K562 (cell line): ENCODE results near the gene DCUN1D4. TPM values are rescaled to one million over a fixed set of nuclear protein-coding genes. Genes with fewer than 3 reads are reported as not detected.

Source experiments
- ATAC-seq: fragments of 200-7000 bp; cut with Tn5 transposase; 3 replicates; pipeline ENCODE4 v1.9.1; 2020; ENCODE audit warnings: moderate library complexity
- BruUV-seq: library from RNA; stranded (reverse); fragments of 400-500 nt; replicated peaks from 2 replicates; lab custom pipeline; 2021; lab: Mats Ljungman, UMichigan
- CTCF ChIA-PET: fragments of 300-600 bp; formaldehyde crosslinking; extraction: SDS; loops from one replicate; lab custom pipeline; 2021; ENCODE audit warnings: low intra/inter-chr PET ratio; lab: Yijun Ruan, JAX
- POLR2A ChIA-PET: fragments of 300-600, 350-650 bp; sonication (Branson Sonifier 250); formaldehyde crosslinking; extraction: SDS; loops from one replicate; lab custom pipeline; 2021; ENCODE audit warnings: antibody characterized with exemption, inconsistent platforms; lab: Yijun Ruan, JAX
- DNase-seq, 4 experiments: peaks; one replicate each; pipeline versions ENCODE4 v3.0.0 to v3.0.0-alpha.2; 2011 to 2018; ENCODE audit warnings: low spot score in 3 of 4, mixed read lengths in 3 of 4; ENCODE audit errors: extremely low read depth in 1 of 4
- FAIRE-seq: peaks from 2 replicates; lab custom pipeline; 2011; peaks lifted over from hg19 to GRCh38; lab: Jason Lieb, UNC
- H2AFZ ChIP-seq: 2 replicates; pipeline ENCODE4 v1.6.0; 2011; ENCODE audit warnings: low read depth, low read length, control low read depth, inconsistent platforms
- H3K27ac ChIP-seq: fragments of 200-600 bp; 3 replicates; pipeline ENCODE4 v1.8.0; 2011; ENCODE audit warnings: low read depth, mild to moderate bottlenecking, control low read depth, inconsistent platforms, low read length, moderate library complexity, mixed read lengths; ENCODE audit errors: extremely low read depth
- H3K27me3 ChIP-seq, 2 experiments: fragments of 300-600 bp in 1 of 2; 2 replicates in 1 of 2; 3 replicates in 1 of 2; pipeline versions ENCODE4 v1.6.0 to v1.8.0; 2011; ENCODE audit warnings: inconsistent platforms in 2 of 2, low read length in 2 of 2, mild to moderate bottlenecking in 1 of 2, mixed read lengths in 1 of 2, moderate library complexity in 1 of 2; ENCODE audit not compliant: control insufficient read depth in 2 of 2, insufficient read depth in 2 of 2
- H3K36me3 ChIP-seq: fragments of 300-600 bp; 3 replicates; pipeline ENCODE4 v1.8.0; 2011; ENCODE audit warnings: mild to moderate bottlenecking, low read length, inconsistent platforms; ENCODE audit not compliant: control insufficient read depth, insufficient read depth
- H3K4me1 ChIP-seq, 2 experiments: fragments of 200-600 bp in 1 of 2; replicated peaks in 1 of 2; 2 replicates in 1 of 2; 3 replicates in 1 of 2; pipeline versions ENCODE4 v1.5.1 to v1.8.0; 2011; ENCODE audit warnings: inconsistent platforms in 2 of 2, low read length in 2 of 2, mild to moderate bottlenecking in 1 of 2, mixed read lengths in 1 of 2, moderate library complexity in 1 of 2; ENCODE audit not compliant: control insufficient read depth in 2 of 2, insufficient read depth in 2 of 2
- H3K4me2 ChIP-seq: 2 replicates; pipeline ENCODE4 v1.6.1; 2011; ENCODE audit warnings: low read length, control low read depth, inconsistent platforms, mixed read lengths; ENCODE audit not compliant: insufficient read depth
- H3K4me3 ChIP-seq: fragments of 200-600 bp; sonication (generic), shearing (Covaris generic); 2 replicates; pipeline ENCODE4 v1.5.1; 2016; ENCODE audit warnings: control low read depth, inconsistent platforms
- H3K79me2 ChIP-seq: fragments of 200-600 bp; 3 replicates; pipeline ENCODE4 v1.8.0; 2011; ENCODE audit warnings: low read length, inconsistent platforms; ENCODE audit not compliant: control insufficient read depth, insufficient read depth
- H3K9ac ChIP-seq, 2 experiments: 2 replicates each; pipeline versions ENCODE4 v1.6.0 to v1.6.1; 2011; ENCODE audit warnings: low read depth in 2 of 2, low read length in 2 of 2, control low read depth in 1 of 2, inconsistent platforms in 1 of 2, mild to moderate bottlenecking in 1 of 2, mixed read lengths in 1 of 2; ENCODE audit not compliant: insufficient read depth in 1 of 2
- H3K9me1 ChIP-seq: one replicate; pipeline ENCODE4 v1.6.0; 2011; ENCODE audit warnings: inconsistent platforms, mild to moderate bottlenecking, low read length, moderate library complexity; ENCODE audit not compliant: control insufficient read depth, insufficient read depth
- H3K9me3 ChIP-seq: replicated peaks from 2 replicates; pipeline ENCODE4 v1.5.1; 2011; ENCODE audit warnings: low read depth, low read length, inconsistent platforms; ENCODE audit not compliant: control insufficient read depth, insufficient read depth
- H4K20me1 ChIP-seq: replicated peaks from 2 replicates; pipeline ENCODE4 v1.6.1; 2011; ENCODE audit warnings: low read length, inconsistent platforms, mixed read lengths; ENCODE audit not compliant: control insufficient read depth, insufficient read depth
- CTBP1 ChIP-seq: fragments of 450-650 bp; IDR thresholded peaks from 2 replicates; pipeline ENCODE4 v1.6.1; 2016; ENCODE audit warnings: borderline replicate concordance
- EWSR1 ChIP-seq: fragments of 450-650 bp; IDR thresholded peaks from 2 replicates; pipeline ENCODE4 v1.6.1; 2018; ENCODE audit warnings: borderline replicate concordance, mild to moderate bottlenecking, low read depth, moderate library complexity; ENCODE audit not compliant: partially characterized antibody
- FOXK2 ChIP-seq, 2 experiments: fragments of 450-650 bp; IDR thresholded peaks in 1 of 2; conservative IDR thresholded peaks in 1 of 2; 2 replicates each; pipeline ENCODE4 v1.6.1; 2016; ENCODE audit warnings: low read depth in 2 of 2, mild to moderate bottlenecking in 1 of 2
- HMBOX1 ChIP-seq: sonication (generic); IDR thresholded peaks from 2 replicates; pipeline ENCODE4 v1.6.1; 2016
- KDM1A ChIP-seq, 2 experiments: fragments of 450-650 bp; IDR thresholded peaks; 2 replicates each; pipeline ENCODE4 v1.6.1; 2016; ENCODE audit warnings: mild to moderate bottlenecking in 2 of 2
- L3MBTL2 ChIP-seq: fragments of 450-650 bp; IDR thresholded peaks from 2 replicates; pipeline ENCODE4 v1.6.1; 2016; ENCODE audit warnings: mild to moderate bottlenecking, moderate library complexity
- MAFF ChIP-seq: IDR thresholded peaks from 2 replicates; pipeline ENCODE4 v1.6.1; 2012; ENCODE audit warnings: low read length, improper control_type of control experiment
- MAFG ChIP-seq: fragments of 450-650 bp; conservative IDR thresholded peaks from 2 replicates; pipeline ENCODE4 v1.6.1; 2016; ENCODE audit warnings: missing genetic modification characterization, missing compliant biosample characterization
- MLX ChIP-seq, 2 experiments: fragments of 450-650 bp in 1 of 2; sonication (generic) in 1 of 2; formaldehyde crosslinking; conservative IDR thresholded peaks; 2 replicates each; pipeline versions ENCODE4 v1.4.0 to v1.8.1; 2020 to 2022; ENCODE audit warnings: mild to moderate bottlenecking in 1 of 2, missing genetic modification reagents in 1 of 2
- RCOR1 ChIP-seq, 2 experiments: IDR thresholded peaks; 2 replicates each; pipeline ENCODE4 v1.6.1; 2012; ENCODE audit warnings: low read depth in 2 of 2, low read length in 2 of 2, borderline replicate concordance in 1 of 2, improper control_type of control experiment in 1 of 2
- SMARCA4 ChIP-seq: fragments of 450-650 bp; IDR thresholded peaks from 2 replicates; pipeline ENCODE4 v1.6.1; 2016
- SMARCE1 ChIP-seq: fragments of 450-650 bp; IDR thresholded peaks from 2 replicates; pipeline ENCODE4 v1.7.1; 2016; ENCODE audit warnings: mild to moderate bottlenecking
- SOX6 ChIP-seq: fragments of 450-650 bp; IDR thresholded peaks from 2 replicates; pipeline ENCODE4 v1.6.1; 2014; ENCODE audit warnings: mild to moderate bottlenecking
- SPI1 ChIP-seq: IDR thresholded peaks from 2 replicates; pipeline ENCODE4 v1.6.1; 2011; ENCODE audit warnings: low read depth, low read length, control low read depth, borderline replicate concordance
- TCF3 ChIP-seq: sonication (generic); formaldehyde crosslinking; IDR thresholded peaks from 2 replicates; pipeline ENCODE4 v1.4.0; 2020; ENCODE audit warnings: mild to moderate bottlenecking, missing genetic modification reagents
- THRB ChIP-seq: fragments of 450-650 bp; formaldehyde crosslinking; conservative IDR thresholded peaks from 2 replicates; pipeline ENCODE4 v1.4.0; 2022; ENCODE audit warnings: mild to moderate bottlenecking, missing genetic modification characterization
- ZC3H4 ChIP-seq: sonication (generic); formaldehyde crosslinking; IDR thresholded peaks from 2 replicates; pipeline ENCODE4 v1.9.0; 2021; ENCODE audit warnings: missing genetic modification reagents, borderline replicate concordance
- WGBS: fragments of 100-300 bp; shearing (Covaris generic); methylation state at CpG from one replicate; pipeline ENCODE4 v1.1.6; 2016; ENCODE audit warnings: low coverage, mixed read lengths; ENCODE audit not compliant: insufficient coverage; ENCODE audit errors: missing lambda C conversion rate; 5-methylcytosine and 5-hydroxymethylcytosine counted together
- in situ Hi-C: fragments of 300-500 bp; cut with MboI; formaldehyde crosslinking; loops from 4 replicates; pipeline ENCODE4 v1.15.0; 2018; ENCODE audit warnings: inconsistent platforms, mixed read lengths
- intact Hi-C: fragments of 100-400 bp; cut with micrococcal nuclease; formaldehyde crosslinking; loops from 2 replicates; pipeline ENCODE4 v1.14.2; 2022
- polyA plus RNA-seq, 8 experiments: library from polyadenylated mRNA; depleted of rRNA in 4 of 8; stranded (reverse) in 5 of 8; unstranded in 3 of 8; fragments of >200 nt; fragmentation: Nextera tagmentation in 2 of 8; fragmentation: Illumina TruSeq in 1 of 8; extraction: Ambion mirVana in 2 of 8; extraction: Trizol in 1 of 8; gene quantifications; 2 replicates each; pipeline versions ENCODE4 v1.2.1 to v1.2.3, GENCODE V29; 2011 to 2014; ENCODE audit warnings: inconsistent platforms in 1 of 8, missing spikeins in 1 of 8
- total RNA-seq, 7 experiments: library from RNA; depleted of rRNA in 6 of 7; stranded (reverse); fragments of >200 nt in 6 of 7; fragmentation: Illumina TruSeq in 2 of 7; extraction: Trizol in 2 of 7; gene quantifications; 2 replicates each; pipeline versions ENCODE4 v1.2.1 to v1.2.3, GENCODE V29; 2011 to 2021; ENCODE audit warnings: low replicate concordance in 1 of 7

Gene DCUN1D4
- total and polyA plus RNA-seq, 9 of the 15 experiments (the other 6 are each of a cell fraction or from before 2014, with no cell fraction given), result 15.1 to 73.5 (median 23.0) TPM

- no peak for TF ChIP-seq MLX (CRISPR knock-in tag; conservative IDR thresholded peaks at IDR 0.05)
- TF ChIP-seq EWSR1, result no peak
Measured at GRCh38 chr4:51901363-51901762, 58.4 kb downstream of the DCUN1D4 start (continued).

GRCh38 chr4:51906167-51906958 lies 63.4 kb downstream of the DCUN1D4 start:
- no TSS peak for BruUV-seq
- peaks cover 83% of the 10 kb centered on the region for H3K36me3 ChIP-seq
- TF ChIP-seq MAFG (0 out of 2 replicates have a peak, but pooled peaks have one; percentile 17), ZC3H4 (CRISPR knock-in tag) (no peak), SMARCE1 (peak; percentile 68; the same call in 1 of the 2 replicates), HMBOX1 (peak; percentile 43; the same call in 1 of the 2 replicates), KDM1A (IDR thresholded peaks at IDR 0.05) (peak in 1 of 2 experiments; percentile 18; a peak in 1 of 4 replicates), TCF3 (CRISPR knock-in tag) (0 out of 2 replicates have a peak, but pooled peaks have one; percentile 20), MAFF (peak; percentile 25; the same call in 1 of the 2 replicates), SOX6 (0 out of 2 replicates have a peak, but pooled peaks have one; percentile 39), SMARCA4 (peak; percentile 50; the same call in 1 of the 2 replicates), FOXK2 (conservative IDR thresholded peaks at IDR 0.05 in 1 of 2, IDR thresholded peaks at IDR 0.05 in 1 of 2; ENCODE audit: low read depth in 2 of 2) (0 out of 4 replicates have a peak, but pooled peaks of 1 of the 2 experiments have one; percentile 22), CTBP1 (0 out of 2 replicates have a peak, but pooled peaks have one; percentile 37), SPI1 (peak; percentile 97), RCOR1 (IDR thresholded peaks at IDR 0.05; ENCODE audit: borderline replicate concordance in 1 of 2, low read depth in 2 of 2, low read length in 2 of 2) (peak in 1 of 2 experiments; percentile 56; a peak in 1 of 4 replicates), L3MBTL2 (peak; percentile 50), THRB (no peak)

More at GRCh38 chr4:51906167-51906958, 63.4 kb downstream of the DCUN1D4 start:
- Histone ChIP-seq H2AFZ (peak overlapping the region; percentile 12; the same call in 1 of the 2 replicates), H3K4me2 (no peak overlapping the region), H3K27ac (peak overlapping the region; percentile 34; the same call in 1 of the 3 replicates), H3K79me2 (no peaks in the 10 kb centered on the region), H3K4me3 (no peak overlapping the region), H3K4me1 (peaks cover 7% of the 10 kb centered on the region in 2 experiments; a peak in 4 of 5 replicates), H4K20me1 (no peaks in the 10 kb centered on the region), H3K9me1 (no peaks in the 10 kb centered on the region), H3K27me3 (no peaks in the 10 kb centered on the region), H3K9ac (no peak overlapping the region), H3K9me3 (no peaks in the 10 kb centered on the region)
- ChIA-PET POLR2A (no interaction called here), CTCF (no interaction called here)
- in situ Hi-C loops (no loop called here), intact Hi-C loops (no loop called here)
- FAIRE-seq (no peak), ATAC-seq (peak; percentile 75), DNase-seq (peak in 1 of 4 experiments; percentile 30)
- 35% methylated on average over 7 of the region's 7 CpGs for WGBS
